Measurements from ENCODE around the gene PLEKHG2.
A peak's percentile ranks its signal among the peaks of the same experiment; 100 is the strongest.

The PLEKHG2 gene

GRCh38 chr19:39425744-39426143 lies 13.3 kb downstream of the PLEKHG2 start:
- ChIA-PET POLR2A (interaction anchor here (1.5 to 2.3 kb wide), 2 partner anchors 9 to 10 kb away, joined by 5 to 11 read pairs; partner anchors contain the start of gene RPS16), CTCF (no interaction called here)
- no peak for DNase-seq (ENCODE audit: extremely low spot score)
- TF ChIP-seq CTCF (IDR thresholded peaks at IDR 0.05; ENCODE audit: control extremely low read depth, extremely low read depth, low read depth, missing control alignments): no peak

- ChIA-PET CTCF (interaction anchor here (1.2 kb wide), 1 partner anchor 28 kb away, joined by 6 read pairs; no protein-coding TSS in a partner anchor), POLR2A (interaction anchor here (1.5 to 2.3 kb wide), 2 partner anchors 9 to 10 kb away, joined by 5 to 11 read pairs; partner anchors contain the start of gene RPS16)
- TF ChIP-seq CTCF (IDR thresholded peaks at IDR 0.05; ENCODE audit: control extremely low read depth, extremely low read depth, low read depth, missing control alignments): no peak
- no peak for DNase-seq (ENCODE audit: extremely low spot score)
Observed at GRCh38 chr19:39426170-39426569, 13.7 kb downstream of the PLEKHG2 start.

- no peak for DNase-seq (ENCODE audit: extremely low spot score)
- no peak for TF ChIP-seq CTCF (IDR thresholded peaks at IDR 0.05; ENCODE audit: control extremely low read depth, extremely low read depth, low read depth, missing control alignments)
- POLR2A ChIA-PET: interaction anchor here (1.0 to 2.3 kb wide), 4 partner anchors 8 to 21 kb away, joined by 3 to 11 read pairs (median 4); partner anchors contain the start of genes RPS16 and SUPT5H
- CTCF ChIA-PET: interaction anchor here (1.0 to 3.3 kb wide), 3 partner anchors 8 to 30 kb away, joined by 4 to 15 read pairs (median 8); partner anchors contain the start of gene PLEKHG2
Observed at GRCh38 chr19:39427707-39428106, 15.2 kb downstream of the PLEKHG2 start.

GRCh38 chr19:39428283-39429112 lies 16.0 kb downstream of the PLEKHG2 start:
- DNase-seq (ENCODE audit: extremely low spot score): no peak
- ChIA-PET POLR2A (interaction anchor here (1.0 to 2.3 kb wide), 6 partner anchors 7 to 31 kb away, joined by 3 to 11 read pairs (median 4); partner anchors contain the start of genes RPS16 and SUPT5H), CTCF (interaction anchor here (0.8 to 3.3 kb wide), 4 partner anchors 9 to 31 kb away, joined by 3 to 15 read pairs (median 7); partner anchors contain the start of gene PLEKHG2)
- TF ChIP-seq CTCF (IDR thresholded peaks at IDR 0.05; ENCODE audit: control extremely low read depth, extremely low read depth, low read depth, missing control alignments): no peak

- CTCF ChIA-PET: interaction anchor here (1.0 to 1.7 kb wide), 5 partner anchors 10 to 33 kb away, joined by 3 to 5 read pairs (median 4); no protein-coding TSS in a partner anchor
- POLR2A ChIA-PET: interaction anchor here (0.9 to 1.7 kb wide), 6 partner anchors 10 to 33 kb away, joined by 3 to 6 read pairs (median 5); no protein-coding TSS in a partner anchor
- DNase-seq (ENCODE audit: extremely low spot score): peak; percentile 65
- no peak for TF ChIP-seq CTCF (IDR thresholded peaks at IDR 0.05; ENCODE audit: control extremely low read depth, extremely low read depth, low read depth, missing control alignments)
Observed at GRCh38 chr19:39430675-39431593, 18.5 kb downstream of the PLEKHG2 start.

Data from GM10248 (cell line).